Breast epithelium (tissue), 4 donors: ENCODE measurements around the gene RAMP1. TPM values are rescaled to one million over a fixed set of nuclear protein-coding genes. Genes with fewer than 3 reads are reported as not detected.

Source experiments
- DNase-seq, 2 donors: peaks; one replicate each; pipeline ENCODE4 v3.0.0-alpha.2; 2019; ENCODE audit warnings: low spot score in 2 of 2
- H3K27ac ChIP-seq, 2 donors: fragments of 200-600 bp; sonication (generic) in 1 of 2; one replicate each; pipeline ENCODE4 v1.5.1; 2016 to 2019; ENCODE audit warnings: mild to moderate bottlenecking in 1 of 2
- H3K27me3 ChIP-seq, 2 donors: fragments of 200-600 bp; sonication (generic) in 1 of 2; one replicate each; pipeline versions ENCODE4 v1.5.1 to v1.6.0; 2017 to 2019; ENCODE audit warnings: control low read depth in 1 of 2, mild to moderate bottlenecking in 1 of 2
- H3K36me3 ChIP-seq: fragments of 200-600 bp; one replicate; pipeline ENCODE4 v1.5.1; 2019
- H3K4me1 ChIP-seq, 2 donors: fragments of 200-600 bp; sonication (generic); one replicate each; pipeline ENCODE4 v1.5.1; 2016 to 2019; ENCODE audit warnings: control low read depth in 1 of 2
- H3K4me3 ChIP-seq, 3 donors: fragments of 200-600 bp; sonication (generic); 1 replicate in 2 of 3; 2 replicates in 1 of 3; pipeline ENCODE4 v1.5.1; 2016 to 2019; ENCODE audit warnings: mild to moderate bottlenecking in 3 of 3, moderate library complexity in 2 of 3
- H3K9me3 ChIP-seq, 2 donors: fragments of 200-600 bp; sonication (generic) in 1 of 2; one replicate each; pipeline ENCODE4 v1.5.1; 2016 to 2019; ENCODE audit warnings: control low read depth in 1 of 2
- CTCF ChIP-seq, 3 donors: fragments of 450-650 bp; IDR thresholded peaks; one replicate each; pipeline ENCODE4 v1.5.1; 2016 to 2017; ENCODE audit warnings: antibody characterized with exemption in 3 of 3, mild to moderate bottlenecking in 3 of 3, moderate library complexity in 3 of 3
- POLR2A ChIP-seq: fragments of 450-650 bp; IDR thresholded peaks from one replicate; pipeline ENCODE4 v1.6.1; 2016; ENCODE audit warnings: antibody characterized with exemption, mild to moderate bottlenecking, moderate library complexity
- POLR2AphosphoS5 ChIP-seq, 3 donors: sonication (generic); formaldehyde crosslinking; IDR thresholded peaks; one replicate each; pipeline ENCODE4 v1.6.1; 2017; ENCODE audit warnings: antibody characterized with exemption in 3 of 3
- intact Hi-C: fragments of 100-400 bp; cut with DNase I; formaldehyde crosslinking; loops from one replicate; pipeline ENCODE4 v1.15.1; 2023; ENCODE audit warnings: low total_unique reads
- total RNA-seq, 3 donors: library from RNA; depleted of rRNA; stranded (reverse); fragments of >200 nt; gene quantifications; one replicate each; pipeline ENCODE4 v1.1.0, GENCODE V29; 2016

The RAMP1 gene
- total RNA-seq, 3 donors from 2014 or later: 8.2 to 25.9 TPM; not detected in 1

- Histone ChIP-seq H3K9me3 (peaks cover 11% of the 10 kb centered on the region in 2 donors), H3K4me3 (no peak overlapping the region), H3K4me1 (no peaks in the 10 kb centered on the region), H3K27ac (no peak overlapping the region), H3K27me3 (no peaks in the 10 kb centered on the region), H3K36me3 (no peaks in the 10 kb centered on the region)
- no peak for TF ChIP-seq POLR2A
- TF ChIP-seq CTCF (IDR thresholded peaks at IDR 0.05): no peak
- no peak for TF ChIP-seq POLR2AphosphoS5 (IDR thresholded peaks at IDR 0.05)
- DNase-seq: no peak
- intact Hi-C loops: no loop called here
These were observed 81.4 kb downstream of the RAMP1 start for GRCh38 chr2:237940828-237941227.

GRCh38 chr2:237941239-237941638 is 81.8 kb downstream of the RAMP1 start:
- no peak overlapping the region for H3K4me3 ChIP-seq
- no peaks in the 10 kb centered on the region for H3K36me3 ChIP-seq
- H3K27me3 ChIP-seq: no peaks in the 10 kb centered on the region
- H3K27ac ChIP-seq: no peak overlapping the region
- intact Hi-C loops: no loop called here
- no peak for DNase-seq
- no peak for TF ChIP-seq CTCF (IDR thresholded peaks at IDR 0.05)
- no peak for TF ChIP-seq POLR2A
- H3K4me1 ChIP-seq: no peaks in the 10 kb centered on the region
- H3K9me3 ChIP-seq: peaks cover 11% of the 10 kb centered on the region in 2 donors

- TF ChIP-seq POLR2A: no peak
- no peak for TF ChIP-seq POLR2AphosphoS5 (IDR thresholded peaks at IDR 0.05)
- Histone ChIP-seq H3K9me3 (peaks cover 11% of the 10 kb centered on the region in 2 donors), H3K4me3 (no peak overlapping the region), H3K36me3 (no peaks in the 10 kb centered on the region), H3K4me1 (no peaks in the 10 kb centered on the region), H3K27me3 (no peaks in the 10 kb centered on the region), H3K27ac (no peak overlapping the region)
- intact Hi-C loops: no loop called here
- no peak for DNase-seq
These were observed 83.1 kb downstream of the RAMP1 start for GRCh38 chr2:237942513-237942899.

- DNase-seq: no peak
- H3K27ac ChIP-seq: no peak overlapping the region
- H3K9me3 ChIP-seq: peaks cover 11% of the 10 kb centered on the region in 2 donors
- intact Hi-C loops: no loop called here
- H3K4me3 ChIP-seq: no peak overlapping the region
- no peaks in the 10 kb centered on the region for H3K36me3 ChIP-seq
- no peaks in the 10 kb centered on the region for H3K4me1 ChIP-seq
- no peaks in the 10 kb centered on the region for H3K27me3 ChIP-seq
- no peak for TF ChIP-seq CTCF (IDR thresholded peaks at IDR 0.05)
- no peak for TF ChIP-seq POLR2AphosphoS5 (IDR thresholded peaks at IDR 0.05)
- no peak for TF ChIP-seq POLR2A
These were observed 84.1 kb downstream of the RAMP1 start for GRCh38 chr2:237943395-237944094.

- no peak for DNase-seq
- Histone ChIP-seq H3K27ac (no peak overlapping the region), H3K4me3 (no peak overlapping the region), H3K9me3 (peaks cover 11% of the 10 kb centered on the region in 2 donors), H3K27me3 (no peaks in the 10 kb centered on the region), H3K4me1 (no peaks in the 10 kb centered on the region), H3K36me3 (no peaks in the 10 kb centered on the region)
- intact Hi-C loops: no loop called here
- TF ChIP-seq POLR2A: no peak
- no peak for TF ChIP-seq CTCF (IDR thresholded peaks at IDR 0.05)
- no peak for TF ChIP-seq POLR2AphosphoS5 (IDR thresholded peaks at IDR 0.05)
These were observed 84.9 kb downstream of the RAMP1 start for GRCh38 chr2:237944302-237944701.
